Testis (tissue), 2 donors: ENCODE results near the gene GPC3.

Experiments
- POLR2A ChIP-seq: fragments of 450-650 bp; IDR thresholded peaks from one replicate; pipeline ENCODE4 v1.6.1; 2017; ENCODE audit warnings: antibody characterized with exemption, mild to moderate bottlenecking, moderate library complexity
- TF ChIP-seq, protein P1 (sequence below), 3 experiments: fragments of 450-650 bp in 2 of 3; fragments of 200-600 bp in 1 of 3; sonication (generic) in 1 of 3; IDR thresholded peaks; one replicate each; pipeline ENCODE4 v1.5.1; 2016 to 2019; ENCODE audit warnings: antibody characterized with exemption in 3 of 3, mild to moderate bottlenecking in 2 of 3, moderate library complexity in 1 of 3

DNA sequence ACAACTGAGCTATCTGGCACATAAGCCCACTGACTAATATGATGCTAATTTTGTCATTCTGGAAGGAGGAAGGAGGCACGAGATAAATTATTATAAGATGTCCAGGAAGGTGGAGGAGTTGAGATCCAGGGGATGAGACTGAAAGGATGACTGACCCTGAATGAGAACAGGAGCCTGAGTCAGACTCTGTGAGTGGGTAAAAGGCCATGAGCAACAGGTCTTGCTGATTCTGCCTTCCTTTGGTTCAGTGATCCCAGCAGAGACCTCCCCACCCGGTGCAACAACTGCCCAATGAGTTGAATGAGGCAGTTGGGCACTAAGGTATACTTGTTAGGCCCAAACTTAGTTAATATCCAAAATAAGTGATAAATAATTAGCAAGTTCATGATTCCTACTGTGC is 332.0 kb downstream of the GPC3 start:
- TF ChIP-seq, protein P1, sequence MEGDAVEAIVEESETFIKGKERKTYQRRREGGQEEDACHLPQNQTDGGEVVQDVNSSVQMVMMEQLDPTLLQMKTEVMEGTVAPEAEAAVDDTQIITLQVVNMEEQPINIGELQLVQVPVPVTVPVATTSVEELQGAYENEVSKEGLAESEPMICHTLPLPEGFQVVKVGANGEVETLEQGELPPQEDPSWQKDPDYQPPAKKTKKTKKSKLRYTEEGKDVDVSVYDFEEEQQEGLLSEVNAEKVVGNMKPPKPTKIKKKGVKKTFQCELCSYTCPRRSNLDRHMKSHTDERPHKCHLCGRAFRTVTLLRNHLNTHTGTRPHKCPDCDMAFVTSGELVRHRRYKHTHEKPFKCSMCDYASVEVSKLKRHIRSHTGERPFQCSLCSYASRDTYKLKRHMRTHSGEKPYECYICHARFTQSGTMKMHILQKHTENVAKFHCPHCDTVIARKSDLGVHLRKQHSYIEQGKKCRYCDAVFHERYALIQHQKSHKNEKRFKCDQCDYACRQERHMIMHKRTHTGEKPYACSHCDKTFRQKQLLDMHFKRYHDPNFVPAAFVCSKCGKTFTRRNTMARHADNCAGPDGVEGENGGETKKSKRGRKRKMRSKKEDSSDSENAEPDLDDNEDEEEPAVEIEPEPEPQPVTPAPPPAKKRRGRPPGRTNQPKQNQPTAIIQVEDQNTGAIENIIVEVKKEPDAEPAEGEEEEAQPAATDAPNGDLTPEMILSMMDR (IDR thresholded peaks at IDR 0.05) = no peak
- no peak for TF ChIP-seq POLR2A
